Left renal pelvis (tissue), 4 donors: ENCODE results near the gene ATP6V1D. TPM values are rescaled to one million over a fixed set of nuclear protein-coding genes. Genes with fewer than 3 reads are reported as not detected.
A peak's percentile ranks its signal among the peaks of the same experiment; 100 is the strongest.
"Not testable (repeated sequence)": the region's sequence is repeated elsewhere in the genome, so short reads cannot be mapped to it uniquely, and the experiment has no call there.

Experiments
- DNase-seq, 4 donors: peaks; one replicate each; pipeline ENCODE4 v3.0.0-alpha.2; 2013; ENCODE audit warnings: low read depth in 4 of 4, low spot score in 3 of 4
- polyA plus RNA-seq, 4 donors: library from polyadenylated mRNA; unstranded; fragments of 120-200 nt; gene quantifications; one replicate each; pipeline ENCODE4 v1.2.1, GENCODE V29; 2013; ENCODE audit not compliant: insufficient read length in 4 of 4

ATP6V1D gene
- polyA plus RNA-seq, 4 donors = 94.4 to 164 (median 140) TPM

GRCh38 chr14:67371247-67372148 is 11.9 kb upstream of the ATP6V1D start:
- DNase-seq = no peak

GRCh38 chr14:67370830-67371229 is 11.2 kb upstream of the ATP6V1D start:
- no peak for DNase-seq

DNA sequence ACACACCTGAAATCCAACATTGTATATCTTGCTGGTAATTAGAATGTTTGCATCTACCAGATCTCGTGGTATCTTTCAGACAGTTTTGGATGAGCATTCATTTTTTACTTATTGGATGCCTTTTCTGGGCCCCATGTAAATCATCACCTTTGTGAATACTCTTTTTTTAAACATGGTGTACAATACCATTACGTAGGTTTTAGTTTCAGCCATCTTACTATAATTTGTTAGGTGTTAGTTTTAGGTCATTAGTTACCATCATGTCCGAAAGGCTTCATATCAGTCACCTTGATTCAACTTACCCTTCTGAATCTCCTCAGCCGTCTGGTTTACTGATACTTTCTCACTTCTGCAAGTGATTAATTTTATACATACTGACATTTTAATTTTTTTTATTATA is 5.9 kb upstream of the ATP6V1D start:
- no peak for DNase-seq

- peak in 1 of 4 donors; percentile 1 for DNase-seq
These were observed 1.0 kb upstream of the ATP6V1D start for GRCh38 chr14:67360470-67361206.

DNA sequence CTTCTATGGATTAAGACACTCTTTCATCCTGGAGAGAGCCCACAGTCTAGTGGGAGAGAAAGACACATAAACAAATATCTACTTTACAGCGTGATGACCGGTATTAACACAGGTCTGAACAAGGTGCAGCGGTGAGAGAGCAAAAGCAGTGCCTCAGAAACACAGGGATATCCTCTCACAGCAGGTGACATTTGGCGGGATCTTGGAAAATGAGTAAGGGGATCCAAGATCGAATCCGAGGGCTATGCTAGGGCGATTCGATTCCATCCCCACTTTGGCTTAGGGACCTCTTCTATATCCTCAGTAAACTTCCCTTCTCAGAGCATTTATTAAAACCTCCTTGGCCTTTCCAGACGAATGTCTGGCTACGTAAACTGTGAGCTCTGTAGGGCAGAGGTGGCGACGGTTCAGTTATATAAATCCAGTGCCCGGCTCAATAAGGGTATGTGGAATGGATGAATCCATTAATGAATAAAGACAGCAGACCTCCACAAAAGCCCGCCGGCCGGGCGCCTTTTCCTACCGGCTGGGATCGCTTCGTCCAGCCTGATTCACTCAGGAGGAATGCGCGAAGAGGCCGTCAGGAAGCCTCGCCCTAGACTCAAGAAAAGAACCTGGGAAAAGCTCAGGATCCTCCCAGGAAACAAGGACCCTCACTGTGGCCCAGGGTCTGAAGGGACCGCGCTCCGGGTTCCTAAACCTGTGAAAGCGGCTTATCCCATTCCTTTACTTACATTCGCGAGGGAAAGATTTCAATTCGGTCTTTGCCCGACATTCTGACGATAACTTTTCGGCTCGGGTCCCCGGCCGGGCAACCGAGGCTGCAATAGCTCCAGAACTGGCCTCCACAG is 455 bp downstream of the ATP6V1D start:
- DNase-seq = no peak

GRCh38 chr14:67357969-67358354 is 1.6 kb downstream of the ATP6V1D start:
- no peak for DNase-seq

- DNase-seq = no peak
These were observed 2.2 kb downstream of the ATP6V1D start for GRCh38 chr14:67357186-67357968.

GRCh38 chr14:67352055-67352454 is 7.5 kb downstream of the ATP6V1D start:
- DNase-seq = no peak

DNA sequence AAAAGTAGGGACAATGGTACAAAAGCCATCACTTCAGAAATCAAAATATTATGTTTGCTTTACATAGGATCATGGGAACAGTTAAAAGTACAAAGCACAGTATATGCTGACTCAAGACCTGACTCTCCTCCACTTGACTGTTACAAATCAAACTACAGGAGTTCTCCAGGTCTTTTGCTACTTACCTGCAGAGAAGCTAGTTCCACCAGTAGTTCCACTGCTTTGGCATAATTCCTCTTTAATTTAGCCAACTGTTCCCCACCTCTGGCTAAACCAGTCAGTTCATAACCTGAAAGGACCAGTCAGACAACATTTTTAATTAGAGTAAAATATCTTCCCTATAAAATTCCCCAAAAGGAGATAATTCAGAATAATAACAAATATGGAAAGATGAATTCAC is 14.0 kb downstream of the ATP6V1D start:
- DNase-seq = no peak

DNA sequence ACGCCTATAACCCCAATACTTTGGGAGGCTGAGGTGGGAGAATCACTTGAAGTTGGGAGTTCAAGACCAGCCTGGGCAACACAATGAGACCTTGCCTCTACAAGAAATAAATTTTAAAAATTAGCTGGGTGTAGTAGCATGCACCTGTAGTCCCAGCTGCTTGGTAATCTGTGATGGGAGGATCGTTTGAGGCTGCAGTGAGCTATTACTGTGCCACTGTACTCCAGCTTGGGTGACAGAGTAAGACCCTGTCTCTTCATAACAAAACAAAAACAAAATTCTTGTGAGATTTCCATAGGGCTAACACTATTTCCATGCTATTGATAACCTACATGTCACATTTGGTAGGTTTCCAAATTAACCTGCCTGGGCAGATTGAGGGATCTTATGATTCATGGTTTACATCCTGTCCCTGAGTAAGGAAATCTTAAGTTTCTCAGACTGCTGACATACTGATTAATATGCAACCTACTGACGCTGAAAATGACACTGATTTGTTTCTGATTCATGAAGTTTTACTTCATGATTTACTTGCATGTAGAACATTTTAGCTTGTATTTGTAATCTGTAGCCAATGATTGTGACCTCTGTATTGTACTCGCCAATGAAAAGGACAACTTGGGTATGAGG is 15.9 kb downstream of the ATP6V1D start:
- no peak for DNase-seq

DNA sequence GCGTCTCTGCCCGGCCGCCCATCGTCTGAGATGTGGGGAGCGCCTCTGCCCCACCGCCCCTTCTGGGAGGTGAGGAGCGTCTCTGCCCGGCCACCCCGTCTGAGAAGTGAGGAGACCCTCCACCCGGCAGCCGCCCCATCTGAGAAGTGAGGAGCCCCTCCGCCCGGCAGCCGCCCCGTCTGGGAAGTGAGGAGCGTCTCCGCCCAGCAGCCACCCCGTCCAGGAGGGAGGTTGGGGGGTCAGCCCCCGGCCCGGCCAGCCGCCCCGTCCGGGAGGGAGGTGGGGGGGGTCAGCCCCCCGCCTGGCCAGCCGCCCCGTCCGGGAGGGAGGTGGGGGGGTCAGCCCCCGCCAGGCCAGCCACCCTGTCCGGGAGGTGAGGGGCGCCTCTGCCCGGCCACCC is 18.4 kb downstream of the ATP6V1D start:
- DNase-seq = not testable (repeated sequence)

- no peak for DNase-seq
These were observed 23.8 kb downstream of the ATP6V1D start for GRCh38 chr14:67335781-67336180.

DNA sequence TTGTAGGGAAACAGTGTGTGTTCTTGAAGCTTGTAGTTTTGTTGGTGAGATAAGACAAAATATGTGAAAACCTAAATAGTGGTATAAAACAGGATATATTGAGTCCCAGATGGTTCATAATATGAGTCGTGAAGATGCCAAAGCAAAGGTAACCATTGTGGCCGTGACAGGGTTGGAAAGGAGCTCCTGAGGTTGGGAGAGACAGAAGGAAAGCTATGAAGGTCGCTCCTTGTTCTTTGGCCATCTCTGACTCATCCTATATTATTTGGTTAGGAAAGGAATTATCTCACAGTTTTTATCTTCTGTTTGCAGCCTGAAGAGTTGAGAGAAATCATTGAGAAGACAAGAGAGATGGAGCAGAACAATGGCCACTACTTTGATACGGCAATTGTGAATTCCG is 27.1 kb downstream of the ATP6V1D start:
- no peak for DNase-seq

GRCh38 chr14:67331368-67332125 is 28.1 kb downstream of the ATP6V1D start:
- no peak for DNase-seq

- DNase-seq = not testable (repeated sequence)
These were observed 29.9 kb downstream of the ATP6V1D start for GRCh38 chr14:67329666-67330065.

GRCh38 chr14:67319142-67319541 is 40.5 kb downstream of the ATP6V1D start:
- no peak for DNase-seq

DNA sequence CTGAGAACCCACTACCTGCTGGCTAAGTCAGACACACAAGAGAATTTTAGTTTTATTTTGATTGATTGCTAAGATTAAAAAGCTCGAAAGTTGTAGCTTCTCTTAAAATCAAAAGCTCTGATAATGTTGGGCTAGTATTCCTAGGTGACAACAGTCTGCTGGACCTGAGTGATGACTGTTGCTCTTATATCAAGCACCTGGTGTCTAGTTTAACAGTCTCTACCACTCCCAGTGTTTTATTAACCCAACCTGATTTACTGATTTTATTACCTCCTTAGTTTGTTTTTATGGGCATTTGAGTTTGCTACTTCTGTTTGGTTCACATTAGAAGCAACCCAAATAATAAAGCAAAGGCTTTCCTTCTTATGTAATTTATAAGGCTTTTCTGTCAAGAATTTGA is 41.8 kb downstream of the ATP6V1D start:
- DNase-seq = no peak

GRCh38 chr14:67313153-67313552 is 46.5 kb downstream of the ATP6V1D start:
- DNase-seq = no peak

GRCh38 chr14:67311868-67312267 is 47.7 kb downstream of the ATP6V1D start:
- DNase-seq = no peak
